Anterior cingulate cortex (tissue), 58 donors: ENCODE data around the gene NEK2.

Experiments
- DNase-seq, 58 donors: peaks; one replicate each; lab custom pipeline; 2025; lab: John Stamatoyannopoulos, UW

Gene NEK2

GRCh38 chr1:211616231-211616964, 59.0 kb downstream of the NEK2 start:
- DNase-seq: peak in 22 of 58 donors; percentile 4 to 52 (median 23)

GRCh38 chr1:211614615-211615014, 60.8 kb downstream of the NEK2 start:
- DNase-seq: no peak

- no peak for DNase-seq
Observed at GRCh38 chr1:211613951-211614350, 61.5 kb downstream of the NEK2 start.

GRCh38 chr1:211613108-211613947, 62.1 kb downstream of the NEK2 start:
- peak in 16 of 58 donors; percentile 6 to 50 (median 18) for DNase-seq

GRCh38 chr1:211612786-211613107, 62.7 kb downstream of the NEK2 start:
- no peak for DNase-seq
